Liver (tissue), 3 donors: ENCODE data around the gene SYT5.

Experiments used
- CTCF ChIP-seq: fragments of 150-350 bp; IDR thresholded peaks from 2 replicates; pipeline ENCODE4 v1.5.1; 2017; ENCODE audit warnings: improper control_type of control experiment, low read depth, low read length; ENCODE audit not compliant: missing input control
- RAD21 ChIP-seq, 2 donors: IDR thresholded peaks; 2 replicates each; pipeline ENCODE4 v1.6.1; 2016; ENCODE audit warnings: antibody characterized with exemption in 2 of 2, mild to moderate bottlenecking in 2 of 2
- TAF1 ChIP-seq: conservative IDR thresholded peaks from 2 replicates; pipeline ENCODE4 v1.6.1; 2016; ENCODE audit warnings: antibody characterized with exemption, mild to moderate bottlenecking
- TF ChIP-seq, protein P1 (sequence below): IDR thresholded peaks from 2 replicates; pipeline ENCODE4 v1.6.1; 2016; ENCODE audit warnings: antibody characterized with exemption
- TF ChIP-seq, protein P2 (sequence below): IDR thresholded peaks from 2 replicates; pipeline ENCODE4 v1.6.1; 2016; ENCODE audit warnings: antibody characterized with exemption, mild to moderate bottlenecking
- donor health status: healthy.
- donor health status: healthy.

DNA sequence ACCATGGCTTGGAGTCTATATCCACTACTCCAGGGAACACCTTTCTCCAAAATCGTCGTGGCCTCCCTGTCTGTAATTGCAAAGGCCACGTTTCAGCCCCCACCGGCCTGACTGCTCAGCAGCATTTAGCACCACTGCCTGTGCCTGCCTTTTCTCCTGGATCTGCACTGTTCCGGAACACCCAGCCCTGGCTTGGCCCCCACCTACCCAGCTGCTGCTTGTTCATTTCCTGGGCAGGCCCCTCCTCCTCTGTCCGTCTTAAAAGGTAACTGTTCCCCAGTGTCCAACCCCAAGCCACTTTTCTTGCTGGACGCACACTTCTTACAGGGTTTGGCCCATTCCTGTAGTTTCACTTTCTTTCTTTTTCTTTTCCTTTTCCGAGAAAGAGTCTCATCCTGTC, 8.5 kb upstream of the SYT5 start:
- no peak for TF ChIP-seq TAF1
- no peak for TF ChIP-seq CTCF
- TF ChIP-seq RAD21 (IDR thresholded peaks at IDR 0.05): no peak
- TF ChIP-seq, protein P1, sequence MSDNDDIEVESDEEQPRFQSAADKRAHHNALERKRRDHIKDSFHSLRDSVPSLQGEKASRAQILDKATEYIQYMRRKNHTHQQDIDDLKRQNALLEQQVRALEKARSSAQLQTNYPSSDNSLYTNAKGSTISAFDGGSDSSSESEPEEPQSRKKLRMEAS: no peak
- TF ChIP-seq, protein P2, sequence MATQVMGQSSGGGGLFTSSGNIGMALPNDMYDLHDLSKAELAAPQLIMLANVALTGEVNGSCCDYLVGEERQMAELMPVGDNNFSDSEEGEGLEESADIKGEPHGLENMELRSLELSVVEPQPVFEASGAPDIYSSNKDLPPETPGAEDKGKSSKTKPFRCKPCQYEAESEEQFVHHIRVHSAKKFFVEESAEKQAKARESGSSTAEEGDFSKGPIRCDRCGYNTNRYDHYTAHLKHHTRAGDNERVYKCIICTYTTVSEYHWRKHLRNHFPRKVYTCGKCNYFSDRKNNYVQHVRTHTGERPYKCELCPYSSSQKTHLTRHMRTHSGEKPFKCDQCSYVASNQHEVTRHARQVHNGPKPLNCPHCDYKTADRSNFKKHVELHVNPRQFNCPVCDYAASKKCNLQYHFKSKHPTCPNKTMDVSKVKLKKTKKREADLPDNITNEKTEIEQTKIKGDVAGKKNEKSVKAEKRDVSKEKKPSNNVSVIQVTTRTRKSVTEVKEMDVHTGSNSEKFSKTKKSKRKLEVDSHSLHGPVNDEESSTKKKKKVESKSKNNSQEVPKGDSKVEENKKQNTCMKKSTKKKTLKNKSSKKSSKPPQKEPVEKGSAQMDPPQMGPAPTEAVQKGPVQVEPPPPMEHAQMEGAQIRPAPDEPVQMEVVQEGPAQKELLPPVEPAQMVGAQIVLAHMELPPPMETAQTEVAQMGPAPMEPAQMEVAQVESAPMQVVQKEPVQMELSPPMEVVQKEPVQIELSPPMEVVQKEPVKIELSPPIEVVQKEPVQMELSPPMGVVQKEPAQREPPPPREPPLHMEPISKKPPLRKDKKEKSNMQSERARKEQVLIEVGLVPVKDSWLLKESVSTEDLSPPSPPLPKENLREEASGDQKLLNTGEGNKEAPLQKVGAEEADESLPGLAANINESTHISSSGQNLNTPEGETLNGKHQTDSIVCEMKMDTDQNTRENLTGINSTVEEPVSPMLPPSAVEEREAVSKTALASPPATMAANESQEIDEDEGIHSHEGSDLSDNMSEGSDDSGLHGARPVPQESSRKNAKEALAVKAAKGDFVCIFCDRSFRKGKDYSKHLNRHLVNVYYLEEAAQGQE: no peak
